Activated CD4-positive, alpha-beta T cell treated with anti-CD3 and anti-CD28 coated beads, Interleukin-2, Interleukin-6, amounts not matched to agents 100 ng/mL and 50 ng/mL, durations not matched to agents 16 hours and 8 hours (primary cell): Measurements from ENCODE around the gene C9orf50.
A peak's percentile ranks its signal among the peaks of the same experiment; 100 is the strongest.
"Not testable (repeated sequence)": the region's sequence is repeated elsewhere in the genome, so short reads cannot be mapped to it uniquely, and the experiment has no call there.

Experiments used
- DNase-seq: peaks from one replicate; pipeline ENCODE4 v3.0.0-alpha.2; 2020

C9orf50 gene, protein sequence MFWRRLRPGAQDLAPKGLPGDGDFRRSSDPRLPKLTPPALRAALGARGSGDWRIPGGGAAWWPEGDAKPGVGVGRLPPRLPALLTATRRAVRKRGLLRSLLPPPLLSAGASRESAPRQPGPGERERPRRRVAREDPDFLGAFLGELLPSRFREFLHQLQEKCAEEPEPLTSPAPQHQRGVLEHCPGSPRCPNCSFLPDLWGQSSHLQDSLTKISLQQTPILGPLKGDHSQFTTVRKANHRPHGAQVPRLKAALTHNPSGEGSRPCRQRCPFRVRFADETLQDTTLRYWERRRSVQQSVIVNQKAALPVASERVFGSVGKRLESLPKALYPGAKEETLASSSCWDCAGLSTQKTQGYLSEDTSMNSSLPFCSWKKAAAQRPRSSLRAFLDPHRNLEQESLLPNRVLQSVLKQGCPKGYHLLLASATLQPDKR

DNA sequence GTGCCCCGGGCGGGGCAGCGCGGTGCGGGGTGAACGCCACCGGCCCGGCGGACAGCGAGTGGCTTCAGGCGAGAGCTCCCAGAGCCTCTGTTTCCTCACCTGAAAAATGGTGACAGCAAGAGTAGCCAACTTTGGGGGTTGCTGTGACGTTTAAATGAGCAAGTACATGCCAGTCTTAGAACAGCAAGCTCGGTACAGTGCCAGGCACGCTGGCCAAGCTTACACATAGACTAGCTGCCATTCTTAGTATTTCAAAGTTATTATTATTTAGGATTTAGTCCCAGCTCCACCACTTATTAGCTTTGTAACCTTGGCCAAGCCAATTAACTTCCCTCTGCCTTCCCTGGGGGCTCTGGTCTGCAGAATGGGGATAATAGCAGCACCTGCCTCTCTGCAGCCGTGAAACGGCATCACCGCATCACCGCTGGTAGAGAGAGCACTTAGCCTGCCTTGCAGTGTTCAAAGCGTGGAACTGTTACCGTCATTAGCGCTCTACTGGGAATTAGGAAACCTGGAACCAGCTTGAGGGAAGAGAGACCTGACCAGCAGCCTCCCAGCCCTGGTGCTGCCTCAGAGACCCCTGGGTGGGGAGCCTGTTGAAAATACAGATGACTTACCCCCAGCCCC is at the start of gene C9orf50:
C9orf50 (minus strand) TSS at position 433 of the 627 bp plus-strand sequence. CDS start 527 bp downstream, outside the sequence.
- no peak for DNase-seq

DNA sequence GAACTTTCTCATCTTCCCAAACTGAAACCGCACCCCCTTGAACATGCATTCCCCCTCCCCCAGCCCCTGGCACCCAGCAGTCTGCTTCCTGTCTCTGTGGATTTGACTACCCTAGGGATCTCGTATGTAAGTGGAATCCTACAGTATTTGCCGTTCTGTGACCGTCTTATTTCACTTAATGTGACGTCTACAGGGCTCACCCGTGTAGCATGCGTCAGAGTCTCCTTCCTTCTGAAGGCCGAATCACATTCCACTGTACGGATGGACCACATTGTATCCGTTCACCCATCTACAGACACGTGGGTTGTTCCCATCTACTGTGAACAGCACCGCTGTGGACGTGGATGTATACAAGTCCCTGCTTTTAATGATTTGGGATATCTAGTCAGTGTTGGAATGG is 49.0 kb upstream of the C9orf50 start:
- DNase-seq = no peak

DNA sequence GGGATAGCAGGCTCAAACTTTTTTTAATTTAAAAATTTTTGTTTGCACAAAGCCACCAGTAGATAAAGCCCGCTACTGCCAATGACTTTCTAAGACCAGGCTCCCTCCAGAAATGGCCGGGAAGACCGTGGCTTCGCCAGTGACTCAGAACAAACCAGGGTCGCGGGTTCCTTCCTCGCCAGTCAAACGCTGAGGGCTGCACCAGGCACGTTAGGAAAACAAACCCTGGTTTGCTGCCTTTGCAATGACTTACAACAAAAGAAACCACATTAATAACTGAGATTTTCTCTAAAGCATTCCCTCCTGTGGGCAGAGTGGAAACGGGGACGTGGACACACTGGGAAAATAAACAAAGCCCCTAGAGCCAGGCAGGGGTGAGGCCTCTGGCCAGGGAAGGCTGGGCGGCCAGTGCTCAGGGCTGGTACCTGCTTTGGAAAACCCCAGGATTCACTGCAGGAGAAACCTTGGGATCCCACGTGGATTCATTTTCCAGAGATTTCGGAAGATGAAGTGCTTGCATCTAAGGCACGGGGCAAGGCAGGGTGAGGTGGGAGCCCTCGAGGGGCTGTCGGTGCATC is 48.3 kb upstream of the C9orf50 start:
- DNase-seq = no peak

DNA sequence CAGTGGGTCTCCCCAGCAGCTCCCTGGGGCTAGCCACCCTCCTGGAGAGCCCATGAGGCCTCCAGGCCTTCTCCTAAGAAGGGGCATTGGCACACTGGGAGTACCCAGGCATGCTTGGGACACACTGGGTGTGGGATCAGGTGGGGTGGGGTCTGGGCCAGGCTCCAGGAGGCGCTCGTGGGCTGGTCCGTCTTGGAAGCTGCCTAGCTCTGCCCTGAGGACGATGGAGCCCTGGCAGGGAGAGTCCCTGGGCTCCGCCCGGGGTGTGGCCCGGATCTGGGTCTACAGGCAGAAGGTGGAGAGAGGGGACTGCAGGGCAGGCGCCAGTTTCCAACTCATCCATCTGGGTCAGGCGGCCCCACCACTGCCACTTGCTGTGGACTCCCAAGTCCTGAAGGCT is 46.9 kb upstream of the C9orf50 start:
- DNase-seq = no peak

DNA sequence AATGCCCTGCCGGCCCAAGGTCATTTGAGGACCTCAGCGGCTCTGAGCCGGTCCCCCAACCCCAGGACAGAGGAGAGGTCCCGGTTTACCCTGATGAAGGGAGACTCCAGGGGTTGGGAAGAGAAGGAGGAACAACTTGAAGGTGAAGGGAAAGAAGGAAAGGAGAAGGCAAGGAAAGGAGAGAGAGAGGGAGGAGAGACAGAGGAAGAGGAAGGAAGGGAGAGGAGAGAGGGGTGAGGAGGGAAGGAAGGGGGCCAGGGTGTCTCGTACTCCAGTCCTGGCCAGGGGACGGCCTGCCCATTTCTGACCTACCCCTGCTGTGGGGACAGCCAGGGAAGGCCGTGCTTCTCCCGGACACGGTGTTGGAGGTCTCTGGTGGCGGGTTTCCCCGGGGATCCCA is 46.5 kb upstream of the C9orf50 start:
- DNase-seq = no peak

DNA sequence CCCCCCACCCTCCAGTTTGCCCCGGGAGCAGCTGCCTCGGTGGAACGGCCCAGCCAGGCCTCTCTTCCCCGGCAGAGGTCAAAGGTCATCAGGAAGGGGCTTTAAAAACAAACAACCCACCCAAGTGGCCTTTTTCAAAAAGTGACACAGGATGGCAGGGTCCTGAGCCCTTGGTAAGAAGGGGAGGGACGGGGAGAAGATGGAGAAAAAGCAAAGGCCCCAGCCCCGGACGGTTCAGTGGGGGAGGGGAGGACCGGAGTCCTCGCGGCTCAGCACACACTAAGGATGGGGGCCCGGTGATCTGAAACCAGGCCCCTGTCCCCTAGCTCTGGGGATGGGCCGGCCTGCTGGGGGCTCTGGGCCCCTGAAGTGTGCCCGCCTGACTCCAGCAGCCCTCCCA is 45.7 kb upstream of the C9orf50 start:
- no peak for DNase-seq

DNA sequence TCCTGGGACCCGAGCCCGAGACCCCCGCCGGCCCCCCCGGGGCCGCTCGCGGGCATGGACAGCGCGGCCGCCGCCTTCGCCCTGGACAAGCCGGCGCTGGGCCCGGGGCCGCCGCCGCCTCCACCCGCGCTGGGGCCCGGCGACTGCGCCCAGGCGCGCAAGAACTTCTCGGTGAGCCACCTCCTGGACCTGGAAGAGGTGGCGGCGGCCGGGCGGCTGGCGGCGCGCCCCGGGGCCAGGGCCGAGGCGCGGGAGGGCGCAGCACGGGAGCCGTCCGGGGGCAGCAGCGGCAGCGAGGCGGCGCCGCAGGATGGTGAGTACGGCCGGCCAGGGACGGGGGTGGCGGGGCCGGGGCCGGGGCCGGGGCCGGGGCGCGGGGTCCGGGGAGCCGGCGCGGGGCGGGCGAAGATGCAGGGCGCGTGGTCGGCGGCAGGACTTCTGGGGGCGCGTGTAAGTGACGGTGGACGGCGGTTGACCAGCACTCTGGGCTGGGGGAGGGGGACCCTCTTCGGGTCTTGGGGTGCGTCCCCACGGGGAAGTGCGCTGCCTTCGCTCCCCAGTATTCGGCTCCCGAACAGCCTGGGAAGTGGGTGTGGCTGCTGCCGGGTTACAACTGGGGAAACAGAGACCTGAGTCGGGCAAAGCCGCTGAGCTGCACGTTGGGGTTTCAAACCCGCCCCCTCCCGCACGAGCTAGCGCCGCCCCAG is 45.1 kb upstream of the C9orf50 start:
- DNase-seq = no peak

DNA sequence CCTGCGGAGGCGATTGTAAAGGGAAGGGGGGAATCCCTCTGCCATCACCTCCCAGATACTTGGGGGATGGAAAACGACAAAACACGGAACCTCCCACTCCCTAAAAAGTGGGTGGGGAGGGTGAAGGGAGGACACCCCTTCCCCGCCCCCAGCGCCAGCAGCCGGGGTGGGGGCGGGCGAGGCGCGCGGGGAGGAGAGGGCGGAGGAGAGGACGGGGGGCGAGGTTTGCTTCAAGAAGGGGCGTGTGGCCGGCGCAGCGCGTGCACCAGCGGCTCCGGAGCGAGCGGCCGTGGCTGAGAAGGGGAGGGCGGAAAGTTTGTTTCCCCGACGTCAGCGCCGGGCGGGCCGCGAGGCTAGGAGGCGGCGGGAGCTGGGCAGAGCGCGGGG is 44.5 kb upstream of the C9orf50 start, which contains the start of gene PRRX2:
PRRX2 (plus strand) TSS at position 259 of the 387 bp plus-strand sequence. CDS start 221 bp downstream, outside the sequence.
- DNase-seq = peak; percentile 16

DNA sequence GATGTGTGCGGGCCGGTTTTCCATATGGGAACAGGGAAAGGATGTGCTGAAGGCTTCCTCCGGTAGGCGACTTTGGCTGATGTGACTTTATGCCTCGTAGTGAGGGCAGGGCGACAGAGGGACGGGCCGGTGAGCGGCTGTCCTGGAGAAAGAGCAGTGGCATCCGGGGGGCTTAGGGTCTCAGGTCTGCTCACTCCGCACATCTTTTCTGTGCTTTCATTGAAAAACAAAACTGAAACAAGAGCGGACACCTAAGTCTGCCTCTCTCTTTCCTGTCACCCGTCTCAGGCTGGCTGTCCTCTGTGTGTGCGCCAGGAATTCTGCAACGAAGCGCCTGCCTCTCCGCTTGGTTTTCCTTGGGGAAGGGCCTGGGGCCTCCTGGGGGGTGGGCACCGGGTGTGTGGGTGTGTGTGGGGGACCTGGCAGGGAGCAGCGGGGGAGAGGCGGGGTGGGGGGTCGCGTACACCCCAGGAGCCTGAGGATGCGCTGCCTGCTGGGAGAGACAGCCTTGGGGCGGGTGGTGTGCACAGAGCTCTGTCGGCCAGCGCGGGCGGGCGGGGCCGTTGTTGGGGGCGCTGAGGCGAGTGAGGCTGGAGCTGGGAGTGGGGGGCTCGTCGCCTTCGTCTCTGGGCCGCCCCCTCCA is 44.0 kb upstream of the C9orf50 start:
- DNase-seq = no peak

DNA sequence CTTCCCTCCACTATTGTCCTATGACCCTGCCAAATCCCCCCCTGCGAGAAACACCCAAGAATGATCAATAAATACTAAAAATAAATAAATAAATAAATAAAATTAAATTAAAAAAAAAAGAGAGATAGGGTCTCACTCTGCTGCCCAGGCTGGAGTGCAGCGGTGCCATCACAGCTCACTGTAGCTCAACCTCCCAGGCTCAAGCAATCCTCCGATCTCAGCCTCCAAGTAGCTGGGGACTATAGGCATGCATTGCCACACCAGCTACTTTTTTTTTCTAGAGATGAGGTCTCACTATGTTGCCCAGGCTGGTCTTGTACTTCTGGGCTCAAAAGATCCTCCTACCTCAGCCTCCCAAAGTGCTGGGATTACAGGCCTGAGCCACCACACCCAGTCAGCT is 41.3 kb upstream of the C9orf50 start:
- DNase-seq = not testable (repeated sequence)

DNA sequence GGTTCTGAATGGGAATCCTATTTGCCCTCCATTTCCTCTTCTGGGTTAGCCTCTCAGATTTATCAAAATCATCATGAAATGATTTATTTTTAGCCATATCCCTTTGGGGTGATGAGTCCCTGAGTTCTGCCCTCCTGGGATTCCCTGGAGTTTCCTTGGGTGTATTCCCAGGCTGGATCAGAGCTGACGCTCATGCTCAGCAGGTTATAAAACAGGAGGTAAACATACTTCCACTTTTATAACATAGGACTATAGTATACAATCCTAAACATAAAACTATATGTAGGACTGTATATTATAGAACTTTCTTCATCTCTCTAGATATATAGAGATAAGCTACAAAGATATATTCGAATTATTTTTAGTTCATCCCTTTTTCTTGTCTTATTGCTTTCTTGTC is 40.1 kb upstream of the C9orf50 start:
- DNase-seq = no peak

DNA sequence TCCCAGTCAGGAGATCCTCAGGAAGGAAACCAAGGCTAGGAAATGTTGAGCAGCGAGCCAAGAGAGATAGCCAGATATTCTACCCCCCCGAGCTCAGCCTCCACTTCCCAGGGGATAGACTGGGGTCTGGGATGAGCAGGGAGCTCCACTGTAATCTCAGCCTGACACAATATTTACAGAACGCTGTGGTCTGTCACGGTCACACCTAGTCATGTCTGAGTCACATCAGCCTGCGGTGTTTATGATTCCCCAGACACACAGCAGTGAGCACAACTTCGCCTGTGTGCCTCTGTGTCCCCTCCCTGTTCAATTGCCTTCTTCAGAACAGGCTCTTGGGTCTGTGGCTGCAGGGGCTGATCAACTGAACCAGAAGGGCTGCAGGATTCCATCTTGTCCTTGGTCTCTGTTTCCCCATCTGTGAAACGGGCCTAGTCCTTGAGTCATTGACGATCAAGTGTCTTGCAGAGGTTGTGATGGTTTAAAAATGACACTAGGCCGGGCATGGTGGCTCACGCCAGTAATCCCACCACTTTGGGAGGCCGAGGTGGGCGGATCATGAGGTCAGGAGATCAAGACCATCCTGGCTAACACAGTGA is 36.0 kb upstream of the C9orf50 start:
- no peak for DNase-seq

DNA sequence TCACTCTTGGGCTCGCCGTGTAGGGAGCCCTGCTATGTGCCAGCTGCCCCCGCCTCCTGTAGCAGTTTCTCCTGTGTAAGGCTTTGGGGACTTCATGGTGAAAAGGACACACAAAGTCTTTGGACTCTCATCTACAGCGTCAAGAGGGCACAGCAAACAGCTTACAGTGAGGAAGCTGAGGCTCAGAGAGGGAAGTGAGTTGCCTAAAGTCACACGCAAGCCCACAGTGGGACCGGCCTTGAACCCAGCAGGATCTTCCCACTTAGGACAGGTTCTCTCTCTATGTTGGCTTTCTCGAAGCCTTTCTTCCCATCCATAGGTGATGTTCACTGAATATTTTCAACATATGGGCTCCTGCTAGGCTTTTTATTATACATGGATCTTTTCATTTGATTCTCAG is 34.8 kb upstream of the C9orf50 start:
- no peak for DNase-seq

DNA sequence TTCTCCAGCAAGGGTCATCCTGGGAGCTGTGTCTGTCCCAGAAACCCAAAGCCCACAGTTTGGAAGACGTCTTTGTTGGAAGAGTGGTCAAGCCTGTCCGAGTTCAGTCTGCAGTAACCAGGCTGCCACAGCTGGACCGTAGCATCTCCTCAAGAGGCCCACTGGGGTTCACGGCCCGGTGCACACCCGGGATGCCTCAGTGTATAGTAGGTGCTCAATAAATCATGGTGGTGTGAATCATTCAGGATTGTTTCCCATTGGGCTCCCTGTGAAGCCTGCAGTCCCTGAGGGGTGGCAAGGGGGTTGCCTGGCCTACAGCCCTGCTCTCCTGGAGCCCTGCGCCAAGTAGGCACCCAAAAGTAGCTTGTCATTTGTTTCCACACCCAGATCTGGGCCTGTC is 34.3 kb upstream of the C9orf50 start:
- no peak for DNase-seq

DNA sequence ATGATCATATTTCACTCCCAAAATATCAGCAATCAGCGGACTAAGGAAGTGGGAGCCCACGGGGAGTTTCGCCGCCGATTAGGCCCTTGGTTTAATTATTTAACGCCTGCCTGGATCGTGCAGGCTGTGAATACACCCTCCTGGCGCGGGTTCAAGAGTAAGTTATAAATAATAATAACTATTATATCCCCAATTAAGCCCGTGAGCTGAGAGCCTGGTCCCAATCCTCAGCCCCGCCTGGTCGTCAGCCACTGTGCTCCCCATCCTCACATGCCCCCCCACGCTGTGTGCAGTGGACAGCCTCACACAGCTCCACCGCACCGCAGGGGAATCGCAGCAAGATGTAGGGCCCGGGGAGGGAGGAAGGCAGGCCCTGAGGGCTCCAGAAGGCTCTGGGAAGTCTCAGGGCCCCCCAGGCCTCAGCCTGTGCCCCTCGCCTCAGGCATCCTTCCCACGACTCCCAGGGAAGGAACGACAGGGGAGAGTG is 33.7 kb upstream of the C9orf50 start:
- DNase-seq = no peak

DNA sequence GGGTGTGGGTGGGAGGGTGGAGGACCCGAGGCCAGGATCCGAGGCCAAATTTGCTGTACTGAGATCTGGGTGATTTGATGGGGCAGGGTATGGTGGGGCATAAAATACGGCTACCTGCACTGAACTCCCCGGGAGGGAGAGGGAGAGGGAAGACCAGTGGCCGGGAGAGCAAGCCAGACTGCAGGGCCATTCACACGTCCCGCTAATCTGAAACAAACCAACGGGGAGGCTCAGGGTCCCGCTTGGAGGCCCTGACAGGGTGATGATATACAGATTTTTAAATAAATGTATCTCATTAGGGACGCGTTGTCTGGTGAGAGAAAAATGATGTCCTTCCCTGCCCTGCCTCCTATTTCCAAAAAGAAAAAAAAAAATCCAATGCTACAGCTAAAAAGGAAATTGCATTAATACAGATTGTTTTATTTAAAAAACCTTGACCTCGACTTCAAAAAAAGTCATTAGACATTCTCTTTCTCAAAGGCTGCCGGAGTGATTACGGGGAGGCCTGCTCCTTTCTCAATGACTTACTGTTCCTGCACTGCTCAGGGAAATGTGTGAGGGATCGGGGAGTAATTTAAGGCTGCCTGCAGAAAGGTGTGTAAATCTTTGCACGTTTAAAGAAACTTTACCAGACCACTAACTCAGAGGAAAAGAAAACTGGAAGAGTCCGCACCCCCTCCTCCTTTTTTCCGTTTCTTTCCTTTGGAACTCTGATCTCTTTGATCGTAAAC is 33.1 kb upstream of the C9orf50 start:
- DNase-seq = no peak

DNA sequence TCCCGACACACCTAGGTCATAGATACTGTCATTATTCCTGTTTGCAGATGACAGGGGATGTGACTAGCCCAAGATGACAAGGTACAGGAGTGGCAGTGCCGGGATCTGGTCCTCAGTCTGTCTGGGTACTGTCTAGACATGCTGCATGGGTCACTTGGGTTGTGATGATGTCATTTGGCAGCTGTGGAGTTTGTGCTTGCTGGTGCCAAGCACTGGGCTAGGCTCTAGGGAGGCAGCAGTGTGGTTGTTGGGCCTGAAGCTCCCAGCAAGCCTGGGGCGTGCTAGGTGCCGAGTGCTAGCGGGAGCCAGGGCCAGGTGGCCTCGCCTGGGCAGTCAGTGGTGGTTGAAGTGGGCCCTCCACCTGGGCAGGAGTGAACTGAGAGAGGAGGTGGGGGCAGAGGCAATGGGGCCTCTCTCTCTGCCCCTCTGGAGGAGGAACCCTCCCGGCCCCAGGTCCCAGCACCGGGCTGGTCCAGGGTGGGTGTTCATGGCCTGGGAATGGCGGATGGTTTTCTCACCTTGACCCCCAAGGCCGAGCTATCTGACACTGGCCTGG is 29.9 kb upstream of the C9orf50 start:
- DNase-seq = no peak

DNA sequence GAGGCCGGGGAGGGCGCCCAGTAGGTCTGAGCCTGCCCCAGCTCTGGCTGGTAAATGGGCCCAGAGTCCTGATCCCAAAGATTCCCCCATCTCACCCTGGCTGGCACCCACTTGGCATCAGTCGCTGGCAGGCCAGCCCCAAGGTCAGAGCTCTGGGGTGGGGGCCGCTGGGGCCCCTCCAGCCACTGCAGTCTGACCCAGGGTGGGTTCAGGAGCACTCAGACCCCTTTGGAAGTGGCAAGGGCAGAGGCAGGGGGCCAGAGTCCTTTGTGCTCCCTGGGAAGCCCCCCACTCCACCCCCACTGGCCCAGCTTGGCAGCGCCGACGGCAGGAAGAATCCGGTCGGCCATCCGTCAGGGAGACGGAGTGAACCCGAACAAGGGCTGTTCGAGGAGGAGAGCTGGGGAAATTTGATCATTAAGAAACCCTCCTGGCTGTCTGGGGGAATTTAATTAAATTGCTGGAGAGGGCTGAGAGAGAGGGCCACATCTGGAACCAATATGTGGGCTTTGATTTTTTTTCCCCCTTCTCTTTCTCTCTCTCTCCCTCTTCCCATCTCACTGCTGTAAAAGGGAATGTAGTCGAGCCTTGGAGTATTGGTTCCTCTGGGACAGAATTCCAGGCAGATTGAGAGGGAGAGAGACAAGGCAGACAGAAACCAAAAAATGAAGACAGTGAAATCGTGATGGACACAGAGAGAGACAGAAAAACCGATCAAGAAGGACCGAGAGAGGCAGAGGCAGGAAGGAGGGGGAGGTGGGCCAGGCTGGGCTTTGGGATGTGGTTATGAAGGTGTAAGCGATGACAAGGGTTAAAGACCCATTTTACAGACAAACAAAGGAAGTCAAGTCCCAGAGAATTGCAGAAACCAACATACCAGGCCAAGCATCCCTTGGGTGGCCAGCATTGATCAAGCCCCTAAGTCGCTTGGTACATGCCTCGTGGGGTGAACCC is 29.1 kb upstream of the C9orf50 start:
- DNase-seq = no peak

DNA sequence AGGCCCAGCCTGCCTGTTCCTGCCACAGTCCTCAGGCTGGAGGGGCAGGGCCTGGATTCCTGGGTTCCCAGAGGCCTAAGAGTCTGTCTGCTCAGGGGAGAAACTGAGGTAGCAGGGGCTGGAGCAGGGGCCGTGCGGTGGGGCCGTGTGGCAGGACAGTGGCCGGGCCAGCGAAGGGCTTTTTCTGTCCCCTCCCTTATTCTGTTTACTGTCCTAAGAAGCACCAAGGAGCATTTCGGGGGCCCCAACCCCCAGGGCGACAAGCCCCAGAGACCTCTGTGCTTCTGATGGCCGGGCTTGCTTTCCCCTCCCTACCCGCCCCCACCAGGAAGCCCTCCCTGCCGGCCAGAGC is 27.8 kb upstream of the C9orf50 start:
- no peak for DNase-seq

DNA sequence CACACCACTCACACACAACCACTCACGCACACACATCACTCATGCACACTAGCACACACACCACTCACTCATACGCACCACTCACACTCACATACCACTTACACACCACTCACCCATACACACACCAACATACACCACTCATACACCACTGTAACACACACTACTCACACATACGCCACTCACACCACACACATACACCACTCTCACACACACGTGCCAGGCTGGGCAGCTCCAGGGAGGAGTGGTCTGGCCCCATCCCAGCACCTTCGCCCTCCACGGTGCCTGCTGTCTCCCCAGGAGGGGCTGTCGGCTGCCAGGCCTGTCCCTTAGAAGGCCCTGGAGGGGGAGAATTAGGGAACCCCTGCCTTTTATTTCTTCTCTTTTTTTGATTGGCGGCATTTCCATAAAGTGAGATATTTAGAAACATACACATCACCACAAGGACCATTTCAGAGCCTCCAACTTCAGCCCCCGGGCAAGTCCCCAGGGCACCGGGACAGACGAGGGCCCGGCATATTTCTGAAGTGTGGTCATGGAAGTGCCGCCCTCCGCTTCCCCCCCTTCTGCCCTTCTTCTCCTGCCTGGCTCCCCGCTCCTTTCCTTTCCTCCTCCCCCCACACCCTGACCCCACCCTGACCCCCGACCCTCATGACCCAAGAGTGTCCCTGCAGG is 27.3 kb upstream of the C9orf50 start:
- no peak for DNase-seq
